Fibroblast of skin of scalp (primary cell): ENCODE measurements around the gene PARD6B.
"Not testable (repeated sequence)": the region's sequence is repeated elsewhere in the genome, so short reads cannot be mapped to it uniquely, and the experiment has no call there.

Experiments
- DNase-seq: peaks from one replicate; pipeline ENCODE4 v3.0.0-alpha.2; 2013

PARD6B gene

DNA sequence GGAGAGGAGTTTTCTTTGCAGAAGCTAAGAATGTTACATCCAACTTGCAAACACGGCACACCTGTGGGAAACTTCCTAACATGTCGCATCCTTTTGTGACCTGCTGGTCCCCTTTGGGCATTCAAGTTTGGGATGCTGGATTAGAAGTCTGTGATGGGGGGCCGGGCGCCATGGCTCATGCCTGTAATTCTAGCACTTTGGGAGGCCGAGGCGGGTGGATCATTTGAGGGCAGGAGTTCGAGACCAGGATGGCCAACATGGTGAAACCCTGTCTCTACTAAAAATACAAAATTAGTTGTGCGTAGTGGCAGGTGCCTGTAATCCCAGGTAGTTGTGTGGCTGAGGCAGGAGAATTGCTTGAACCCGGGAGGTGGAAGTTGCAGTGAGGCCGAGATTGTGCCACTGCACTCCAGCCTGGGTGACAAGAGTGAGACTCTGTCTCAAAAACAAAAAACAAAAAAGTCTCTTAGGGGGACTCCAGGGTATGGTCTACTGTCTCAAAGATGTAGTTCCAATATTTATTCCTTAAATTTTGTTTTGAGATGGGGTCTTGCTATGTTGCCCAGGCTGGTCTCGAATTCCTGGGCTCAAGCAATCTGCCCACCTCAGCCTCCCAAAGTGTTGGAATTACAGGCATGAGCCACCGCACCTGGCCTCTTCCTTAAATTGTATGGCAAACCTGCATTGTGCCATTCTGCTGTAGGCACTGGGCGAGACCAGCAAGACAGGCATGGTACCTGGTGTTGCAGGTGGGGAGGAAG lies 69.8 kb downstream of the PARD6B start:
- DNase-seq, result not testable (repeated sequence)

DNA sequence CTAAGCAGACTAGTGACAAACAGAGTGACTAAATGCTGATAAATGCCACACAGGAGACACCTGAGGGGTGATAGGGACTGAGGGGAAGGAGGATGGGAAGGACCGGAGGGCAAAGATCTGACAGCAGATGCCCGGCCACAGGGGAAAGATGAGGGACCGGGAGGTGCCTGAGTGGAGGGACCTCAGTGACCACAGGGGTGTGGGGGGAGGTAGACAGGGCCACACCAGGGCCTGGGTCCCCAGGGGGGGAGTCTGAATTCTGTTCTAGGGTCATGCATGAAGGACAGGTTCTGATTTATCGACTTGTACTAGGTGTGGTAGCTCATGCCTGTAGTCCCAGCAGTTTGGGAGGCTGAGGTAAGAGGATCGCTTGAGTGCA lies 70.4 kb downstream of the PARD6B start:
- no peak for DNase-seq

GRCh38 chr20:50802289-50802688 lies 70.9 kb downstream of the PARD6B start:
- no peak for DNase-seq

DNA sequence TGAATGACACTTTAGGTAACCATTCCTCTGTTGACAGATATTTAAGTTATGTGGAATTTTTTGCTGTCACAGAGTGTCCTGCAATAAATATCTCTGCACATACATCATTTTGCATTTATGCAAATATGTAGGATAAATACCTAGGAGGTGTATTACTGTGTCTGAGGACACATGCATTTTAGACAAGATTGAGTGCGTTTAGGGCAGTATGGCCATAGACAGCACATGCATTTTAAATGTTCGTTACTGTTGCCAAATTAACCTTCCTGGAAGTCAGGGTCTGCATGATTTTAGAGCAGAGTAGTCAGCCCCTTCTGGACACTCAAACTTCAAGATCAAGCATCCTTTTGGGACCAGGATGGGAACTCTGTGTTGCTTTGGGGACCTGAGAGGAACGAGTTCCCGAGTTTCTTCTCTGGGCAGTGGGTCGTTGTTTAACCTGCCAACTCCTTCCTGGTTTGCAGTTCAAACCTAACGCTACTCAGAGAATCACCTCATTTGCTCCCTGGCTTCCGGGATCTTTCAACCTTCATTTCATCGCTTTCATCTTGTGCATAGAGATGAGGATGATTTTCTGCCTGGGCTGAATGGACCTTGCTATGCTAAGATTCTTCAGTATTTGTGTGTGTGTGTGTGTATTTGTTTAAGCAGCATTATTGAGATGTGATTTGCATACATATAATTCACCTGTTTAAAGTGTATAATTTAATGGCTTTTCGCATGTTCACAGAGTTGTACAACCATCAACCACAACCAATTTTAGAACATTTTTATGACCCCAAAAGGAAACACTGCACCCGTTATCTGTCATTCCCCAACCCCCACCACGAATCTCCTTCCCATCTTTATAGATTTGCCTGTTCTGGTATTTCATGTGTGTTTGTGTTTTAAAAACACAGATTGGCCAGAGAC lies 73.3 kb downstream of the PARD6B start:
- no peak for DNase-seq

DNA sequence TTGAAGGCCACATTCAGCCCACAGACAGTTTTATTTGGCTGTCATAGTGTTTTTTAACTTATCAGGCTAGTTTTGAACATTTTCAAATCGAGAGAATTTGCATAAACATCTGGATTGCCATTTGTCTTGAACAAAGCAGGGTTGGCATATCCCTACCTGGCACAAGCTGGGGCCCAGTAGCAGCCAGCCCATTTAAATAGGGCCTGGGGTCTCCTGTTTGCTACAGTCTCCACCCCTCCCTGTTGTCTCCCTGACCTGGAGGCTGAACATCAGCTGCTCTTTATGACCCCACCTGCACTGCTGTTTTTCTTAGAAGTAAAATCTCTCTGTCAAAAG lies 73.9 kb downstream of the PARD6B start:
- DNase-seq, result no peak

- DNase-seq, result no peak
Measured at GRCh38 chr20:50806126-50806768, 74.9 kb downstream of the PARD6B start.
